Activated CD8-positive, alpha-beta memory T cell treated with anti-CD3 and anti-CD28 coated beads for 24 hours (primary cell): ENCODE measurements around the gene MSH4.
A peak's percentile ranks its signal among the peaks of the same experiment; 100 is the strongest.
"Not testable (repeated sequence)": the region's sequence is repeated elsewhere in the genome, so short reads cannot be mapped to it uniquely, and the experiment has no call there.

ENCODE experiments used
- DNase-seq: peaks from one replicate; pipeline ENCODE4 v3.0.0-alpha.2; 2020

MSH4 gene

DNA sequence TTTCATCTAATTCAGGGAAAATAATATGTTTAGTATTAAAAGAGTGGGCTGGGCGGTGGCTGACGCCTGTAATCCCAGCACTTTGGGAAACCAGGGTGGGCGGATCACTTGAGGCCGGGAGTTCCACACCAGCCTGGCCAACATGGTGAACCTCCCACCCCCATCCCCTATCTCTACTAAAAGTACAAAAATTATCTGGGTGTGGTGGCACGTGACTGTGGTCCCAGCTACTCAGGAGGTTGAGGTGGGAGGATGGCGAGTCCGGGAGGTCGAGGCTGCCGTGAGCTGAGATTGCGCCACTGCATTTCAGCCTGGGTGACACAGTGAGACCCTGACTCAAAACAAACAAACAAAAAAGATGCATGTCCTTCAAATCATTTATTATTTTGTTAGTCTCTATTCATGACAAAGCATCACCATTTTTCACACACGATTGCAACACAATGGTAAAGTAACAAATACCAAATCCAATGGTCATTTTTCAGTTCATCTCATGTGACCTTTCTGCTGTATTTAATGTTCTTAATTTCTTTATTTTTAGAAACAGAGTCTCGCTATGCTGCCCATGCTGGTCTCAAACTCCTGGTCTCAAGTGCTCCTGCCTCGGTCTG lies 1.0 kb downstream of the MSH4 start:
- peak; percentile 59 for DNase-seq

DNA sequence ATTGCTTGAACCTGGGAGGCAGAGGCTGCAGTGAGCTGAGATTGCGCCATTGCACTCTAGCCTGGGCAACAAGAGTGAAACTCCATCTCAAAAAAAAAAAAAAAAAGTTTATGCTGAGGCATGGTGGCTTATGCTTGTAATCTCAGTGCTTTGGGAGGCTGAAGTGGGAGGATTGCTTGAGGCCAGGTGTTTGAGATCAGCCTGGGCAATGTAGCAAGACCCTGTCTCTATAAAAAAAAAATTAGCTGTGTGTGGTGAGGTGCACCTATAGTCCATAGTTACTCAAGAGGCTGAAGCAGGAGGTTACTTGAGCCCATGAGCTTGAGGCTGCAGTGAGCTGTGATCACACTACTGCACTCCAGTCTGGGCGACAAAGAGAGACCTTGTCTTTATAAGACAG lies 4.8 kb downstream of the MSH4 start:
- DNase-seq, result not testable (repeated sequence)

DNA sequence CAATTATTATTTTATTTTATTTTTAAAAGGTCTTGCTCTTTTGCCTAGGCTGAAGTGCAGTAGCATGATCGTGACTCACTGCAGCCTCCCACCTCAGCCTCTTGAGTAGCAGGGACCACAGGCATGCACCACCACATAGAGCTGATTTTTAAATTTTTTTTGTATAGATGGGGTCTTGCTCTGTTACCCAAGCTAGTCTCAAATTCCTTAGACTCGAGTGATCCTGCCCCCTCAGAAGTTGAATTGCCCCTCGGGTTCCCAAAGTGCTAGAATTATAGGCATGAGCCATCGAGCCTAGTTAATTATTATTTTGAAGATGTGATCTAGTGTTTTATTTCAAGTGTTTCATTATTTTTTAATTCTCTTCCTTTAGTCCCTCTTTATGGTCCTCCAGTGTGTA lies 12.2 kb downstream of the MSH4 start:
- DNase-seq, result no peak

DNA sequence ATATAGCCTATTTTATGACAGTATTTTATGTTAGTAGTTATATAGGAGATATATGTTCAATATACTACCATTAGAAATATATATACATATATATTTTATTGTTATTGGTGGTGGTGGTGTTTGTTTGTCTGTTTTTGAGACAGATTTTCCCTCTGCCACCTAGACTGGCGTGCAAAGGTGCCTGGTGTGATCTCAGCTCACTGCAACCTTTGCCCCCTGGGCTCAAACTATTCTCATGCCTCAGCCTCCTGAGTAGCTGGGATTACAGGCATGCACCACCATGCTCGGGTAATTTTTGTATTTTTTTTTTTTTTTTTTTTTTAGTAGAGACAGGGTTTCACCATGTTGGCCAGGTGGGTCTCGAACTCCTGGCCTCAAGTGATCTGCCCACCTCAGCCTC lies 13.4 kb downstream of the MSH4 start:
- not testable (repeated sequence) for DNase-seq

DNA sequence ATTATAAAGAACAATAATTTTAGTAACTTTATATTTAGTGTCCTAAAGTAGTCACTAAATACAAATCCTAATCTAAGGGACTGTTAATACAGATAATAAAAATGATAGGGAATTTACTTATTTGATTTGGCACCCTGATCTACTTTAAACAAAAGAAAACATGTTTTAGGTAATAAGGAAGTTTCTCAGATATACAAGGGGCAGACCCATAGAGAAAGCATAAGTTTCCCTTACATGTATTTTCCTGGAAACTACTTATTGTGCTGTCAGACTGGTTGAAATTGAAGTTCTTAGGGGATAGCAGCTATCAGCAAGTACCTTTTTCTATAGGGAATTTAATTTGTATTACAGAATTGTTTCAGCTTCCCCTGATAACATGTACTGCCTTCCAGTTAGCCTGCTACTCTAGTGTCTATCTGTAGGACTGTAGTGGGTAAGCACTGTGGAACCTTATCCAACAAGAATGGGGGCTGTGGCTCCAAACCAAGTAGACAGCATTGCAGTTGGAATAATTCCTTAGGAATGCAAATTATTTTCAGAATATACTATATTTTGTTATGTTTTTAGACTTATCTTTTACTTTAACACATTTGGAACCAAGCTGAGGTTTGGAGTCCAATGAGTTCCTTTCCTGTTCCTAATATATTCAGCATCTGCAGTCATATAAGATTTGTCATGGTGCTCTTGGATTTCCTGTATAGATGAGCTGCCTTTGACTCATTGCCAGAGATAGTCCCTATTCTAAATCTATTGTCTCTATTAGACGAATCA lies 14.7 kb downstream of the MSH4 start:
- DNase-seq, result no peak

DNA sequence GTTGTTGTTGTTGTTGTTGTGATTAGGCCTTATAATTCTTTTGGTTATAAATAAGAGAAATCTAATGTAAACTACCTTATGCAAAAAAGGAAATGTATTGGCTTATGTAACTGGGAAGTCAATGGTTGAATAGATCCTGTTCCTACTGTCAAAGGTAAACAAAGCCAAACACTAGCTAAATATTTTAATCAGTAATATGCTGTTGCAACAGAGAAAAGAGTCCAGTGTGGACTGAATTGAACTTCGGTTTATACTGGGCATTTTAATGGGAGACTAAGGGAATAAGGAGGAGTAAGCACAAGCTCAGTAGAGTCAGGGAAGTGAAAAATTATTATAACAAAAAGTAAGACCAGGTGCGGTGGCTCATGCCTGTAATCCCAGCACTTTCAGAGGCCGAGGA lies 15.4 kb downstream of the MSH4 start:
- no peak for DNase-seq

DNA sequence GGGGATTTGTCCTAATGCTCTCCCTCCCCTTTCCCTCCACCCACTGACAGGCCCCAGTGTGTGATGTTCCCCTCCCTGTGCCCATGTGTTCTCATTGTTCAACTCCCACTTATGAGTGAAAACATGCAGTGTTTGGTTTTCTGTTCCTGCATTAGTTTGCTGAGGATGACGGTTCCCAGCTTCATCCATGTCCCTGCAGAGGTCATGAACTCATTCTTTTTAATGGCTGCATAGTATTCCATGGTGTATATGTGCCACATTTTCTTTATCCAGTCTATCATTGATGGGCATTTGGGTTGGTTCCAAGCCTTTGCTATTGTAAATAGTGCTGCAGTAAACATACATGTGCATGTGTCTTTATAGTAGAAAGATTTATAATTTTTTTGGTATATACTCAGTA lies 26.9 kb downstream of the MSH4 start:
- DNase-seq, result not testable (repeated sequence)

DNA sequence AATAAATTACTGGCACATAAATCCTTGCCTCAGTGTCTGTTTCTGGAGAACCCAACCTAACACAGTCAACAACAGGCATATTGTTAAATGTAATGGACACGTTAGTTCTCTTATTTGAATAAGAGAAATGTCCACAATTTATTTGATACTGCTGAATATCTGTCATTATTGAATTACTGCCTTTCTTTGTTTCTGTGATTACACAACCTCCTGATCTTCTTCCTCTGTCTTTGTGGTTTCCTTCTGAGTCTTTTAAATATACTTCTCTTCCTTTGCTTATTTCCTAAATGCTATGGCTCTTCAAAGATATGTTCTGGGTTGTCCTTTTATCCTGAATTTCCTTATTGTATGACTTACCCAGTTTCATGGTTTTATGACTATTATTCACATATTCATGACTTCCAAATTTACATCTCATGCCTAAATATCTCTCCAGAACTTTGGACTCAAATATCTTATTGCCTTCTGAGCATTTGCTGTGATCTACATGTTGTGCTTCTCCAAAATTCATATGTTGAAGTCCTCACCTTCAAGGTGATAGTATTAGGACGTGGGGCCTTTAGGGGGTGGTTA lies 39.9 kb downstream of the MSH4 start:
- DNase-seq, result no peak

DNA sequence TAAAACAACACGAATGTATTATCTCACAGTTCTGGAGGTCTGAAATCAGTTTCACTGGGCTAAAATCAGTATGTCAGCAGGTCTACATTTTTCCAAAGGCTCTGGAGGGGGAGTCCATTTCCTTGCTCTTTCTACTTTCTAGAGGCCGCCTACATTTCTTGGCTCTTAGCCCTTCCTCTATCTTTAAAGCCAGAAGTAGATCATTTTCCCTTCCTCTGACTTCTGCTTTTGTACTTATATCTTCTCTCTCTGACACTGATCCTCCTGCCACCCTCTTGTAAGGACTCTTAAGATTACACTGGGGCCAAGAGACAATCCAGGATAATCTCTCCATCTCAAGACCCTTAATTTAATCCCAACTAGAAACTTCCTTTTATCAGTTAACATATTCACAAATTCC lies 41.4 kb downstream of the MSH4 start:
- DNase-seq, result no peak

DNA sequence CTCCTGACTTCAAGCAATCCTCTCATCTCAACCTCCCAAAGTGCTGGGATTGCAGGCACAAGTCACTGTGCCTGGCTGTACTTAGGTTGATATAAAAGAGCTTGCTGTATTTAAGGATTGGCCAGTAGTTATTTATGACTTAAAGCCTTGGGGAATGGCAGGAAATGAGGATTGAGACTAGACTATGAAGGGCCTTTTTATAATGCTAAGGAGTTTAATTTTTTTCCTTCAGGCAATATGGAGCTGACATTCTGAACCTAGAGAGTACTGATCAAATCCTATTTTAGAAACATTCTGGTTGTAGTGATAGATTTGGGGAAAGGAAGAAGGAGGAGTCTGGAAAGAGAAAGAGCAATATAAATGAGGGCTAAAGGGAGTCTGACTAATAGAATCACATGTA lies 44.7 kb downstream of the MSH4 start:
- DNase-seq, result no peak

DNA sequence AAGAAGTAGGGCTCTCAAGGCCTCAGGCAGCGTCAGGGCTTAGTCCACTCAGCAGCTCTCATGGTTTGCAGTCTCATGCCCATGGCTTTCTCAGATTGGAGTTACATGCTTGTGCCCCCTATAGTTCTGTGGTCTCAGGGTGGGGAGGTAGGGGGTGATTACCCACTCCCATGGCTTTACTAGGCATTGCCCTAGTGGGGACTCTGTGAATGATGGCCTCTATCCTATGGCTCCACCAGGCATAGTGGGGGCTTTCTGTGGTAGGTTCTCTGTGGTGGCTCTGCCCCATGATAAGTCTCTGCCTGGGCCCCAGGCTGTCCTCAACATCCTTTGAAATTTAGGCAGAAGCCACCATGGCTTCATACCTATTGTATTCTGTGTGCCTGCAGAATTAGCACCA lies 48.9 kb downstream of the MSH4 start:
- DNase-seq, result no peak

DNA sequence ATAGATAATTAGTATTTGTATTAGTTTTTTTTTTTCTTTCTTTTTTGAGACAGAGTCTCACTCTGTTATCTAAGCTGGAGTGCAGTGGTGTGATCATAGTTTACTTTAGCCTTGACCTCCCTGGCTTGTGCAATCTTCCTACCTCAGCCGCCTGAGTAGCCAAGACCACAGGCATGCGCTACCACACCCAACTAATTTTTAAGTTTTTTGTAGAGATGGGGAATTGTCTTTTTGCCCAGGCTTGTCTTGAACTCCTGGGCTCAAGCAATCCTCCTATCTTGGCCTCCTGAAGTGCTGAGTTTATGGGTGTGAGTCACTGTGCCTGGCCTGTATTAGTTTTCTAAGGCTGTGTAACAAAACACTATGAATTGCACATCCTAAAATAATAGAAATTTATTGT lies 58.3 kb downstream of the MSH4 start:
- no peak for DNase-seq

DNA sequence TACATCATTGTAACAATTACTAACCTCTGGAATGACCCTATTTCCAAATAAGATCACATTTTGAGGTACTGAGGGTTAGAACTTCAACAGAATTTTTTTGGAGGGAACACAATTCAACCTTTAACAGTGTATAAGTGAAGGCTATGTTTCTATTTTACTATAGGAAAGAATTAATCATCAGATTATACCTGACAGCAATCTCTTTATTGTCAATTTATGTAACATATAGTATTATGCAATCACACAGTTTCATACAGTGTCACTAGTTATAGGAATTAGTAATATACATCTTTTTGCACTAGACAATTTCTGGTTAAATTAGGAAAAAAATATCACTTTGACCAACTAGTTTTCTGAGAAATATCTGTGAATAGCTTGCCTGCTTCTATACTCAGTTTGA lies 59.1 kb downstream of the MSH4 start:
- no peak for DNase-seq

DNA sequence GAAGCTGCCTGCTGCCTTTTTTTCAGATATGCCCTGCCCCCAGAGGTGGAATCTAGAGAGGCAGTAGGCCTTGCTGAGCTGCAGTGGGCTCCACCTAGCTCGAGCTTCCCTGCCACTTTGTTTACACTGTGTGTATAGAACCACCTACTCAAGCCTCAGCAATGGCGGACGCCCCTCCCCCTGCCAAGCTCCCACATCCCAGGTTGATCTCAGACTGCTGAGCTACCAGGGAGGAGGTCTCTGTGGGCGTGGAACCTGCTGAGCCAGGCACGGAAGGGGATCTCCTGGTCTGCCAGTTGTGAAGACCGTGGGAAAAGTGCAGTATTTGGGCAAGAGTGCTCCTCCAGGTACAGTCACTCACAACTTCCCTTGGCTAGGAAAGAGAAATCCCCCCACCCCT lies 65.1 kb downstream of the MSH4 start:
- no peak for DNase-seq

DNA sequence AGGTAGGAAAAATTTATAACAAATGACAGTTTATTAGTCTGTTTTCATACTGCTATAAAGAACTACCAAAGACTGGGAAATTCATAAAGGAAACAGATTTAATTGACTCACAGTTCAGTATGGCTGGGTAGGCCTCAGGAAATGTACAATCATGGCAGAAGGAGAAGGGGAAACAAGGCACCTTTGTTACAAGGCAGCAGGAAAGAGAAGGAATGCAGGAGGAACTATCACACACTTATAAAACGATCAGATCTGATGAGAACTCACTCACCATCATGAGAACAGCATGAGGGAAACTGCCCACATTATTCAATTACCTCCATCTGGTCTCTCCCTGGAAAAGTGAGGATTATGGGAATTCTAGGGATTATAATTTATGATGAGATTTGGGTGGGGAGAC lies 74.3 kb downstream of the MSH4 start:
- DNase-seq, result no peak

DNA sequence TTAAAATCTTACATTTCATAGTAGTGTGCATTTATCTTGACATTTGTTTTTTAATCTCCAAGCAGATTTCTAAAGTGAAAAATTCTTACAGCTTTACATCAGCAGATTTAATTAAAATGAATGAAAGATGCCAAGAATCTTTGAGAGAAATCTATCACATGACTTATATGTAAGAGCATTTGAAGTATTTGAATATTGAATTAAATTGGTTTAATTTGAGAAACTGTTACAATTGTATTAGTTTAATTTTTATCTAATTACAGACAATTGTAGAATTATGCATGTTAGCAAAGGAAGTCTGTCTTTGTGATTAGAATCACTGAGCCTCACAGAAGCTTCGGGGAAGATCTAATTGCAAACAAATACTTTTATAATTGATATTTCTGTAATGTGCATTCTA lies 83.3 kb downstream of the MSH4 start:
- DNase-seq, result no peak

DNA sequence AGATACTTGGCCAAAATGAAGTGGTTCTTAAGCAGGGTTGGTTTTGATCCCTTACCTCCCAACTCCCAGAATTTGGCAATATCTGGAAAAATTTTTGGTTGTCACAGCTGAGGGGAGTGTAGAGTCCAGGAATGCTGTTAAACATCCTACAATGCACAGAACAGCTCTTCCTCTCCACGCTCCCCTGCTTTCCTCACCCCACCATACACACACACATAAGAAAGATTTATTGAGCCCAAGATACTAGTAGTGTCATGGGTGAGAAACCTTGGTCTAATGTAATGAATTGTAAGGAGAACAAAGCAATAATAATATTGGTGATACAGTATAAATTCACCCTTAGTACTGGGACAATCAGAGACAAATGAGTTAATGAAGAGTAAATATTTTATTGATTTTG lies 87.8 kb downstream of the MSH4 start:
- no peak for DNase-seq

DNA sequence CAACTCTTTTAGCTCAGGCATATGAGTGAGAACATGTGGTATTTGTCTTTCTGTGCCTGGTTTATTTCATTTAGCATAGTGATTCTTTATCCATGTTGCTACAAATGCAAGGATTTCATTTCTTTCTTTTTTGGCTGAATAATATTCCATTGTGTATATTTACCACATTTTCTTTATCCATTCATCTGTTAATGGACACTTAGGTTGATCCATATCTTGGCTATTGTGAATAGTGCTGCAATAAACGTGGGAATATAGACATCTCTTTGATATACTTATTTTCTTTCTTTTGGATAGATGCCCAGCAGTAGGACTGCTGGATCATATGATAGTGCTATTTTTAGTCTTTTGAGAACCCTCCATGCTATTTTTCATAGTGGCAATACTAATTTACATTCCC lies 104.7 kb downstream of the MSH4 start:
- DNase-seq, result no peak

DNA sequence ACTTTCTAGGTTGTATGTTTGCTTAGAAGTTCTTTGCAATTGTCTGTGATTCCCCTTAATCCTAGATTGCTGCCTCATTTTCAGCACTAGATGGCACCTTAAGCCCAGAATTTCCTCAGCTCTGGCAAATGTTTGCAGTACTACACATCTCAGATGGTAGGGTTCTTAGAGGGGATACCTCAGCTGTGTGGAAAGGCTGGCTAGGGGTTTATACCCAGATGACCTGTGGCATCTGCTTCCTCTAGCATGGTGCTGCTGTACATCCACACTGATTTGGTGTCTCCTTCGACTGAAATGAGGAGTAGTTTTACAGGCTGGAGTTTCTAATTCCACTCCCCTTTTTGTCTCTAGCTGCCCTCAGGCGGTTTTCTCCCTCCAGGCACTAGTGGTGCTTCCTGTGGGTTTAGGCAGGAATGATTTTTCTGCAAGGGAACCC lies 112.1 kb downstream of the MSH4 start:
- DNase-seq, result no peak

DNA sequence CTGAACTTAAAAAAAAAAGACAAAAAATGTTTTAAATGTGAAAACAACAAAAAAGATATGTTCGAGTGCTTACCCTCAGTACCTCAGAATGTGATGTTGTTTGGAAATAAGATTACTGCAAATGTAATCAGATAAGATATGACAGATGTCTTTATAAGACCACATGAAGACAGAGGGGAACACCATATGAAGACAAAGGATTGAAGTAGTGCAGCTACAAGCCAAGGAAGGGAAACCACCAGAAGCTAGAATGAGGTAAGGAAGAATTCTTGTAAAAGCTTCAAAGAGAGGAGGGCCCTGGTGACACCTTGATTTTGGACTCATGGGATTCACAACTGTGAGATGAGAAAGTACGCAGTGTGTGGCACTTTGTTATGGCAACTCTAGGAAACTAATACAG lies 120.2 kb downstream of the MSH4 start:
- no peak for DNase-seq

DNA sequence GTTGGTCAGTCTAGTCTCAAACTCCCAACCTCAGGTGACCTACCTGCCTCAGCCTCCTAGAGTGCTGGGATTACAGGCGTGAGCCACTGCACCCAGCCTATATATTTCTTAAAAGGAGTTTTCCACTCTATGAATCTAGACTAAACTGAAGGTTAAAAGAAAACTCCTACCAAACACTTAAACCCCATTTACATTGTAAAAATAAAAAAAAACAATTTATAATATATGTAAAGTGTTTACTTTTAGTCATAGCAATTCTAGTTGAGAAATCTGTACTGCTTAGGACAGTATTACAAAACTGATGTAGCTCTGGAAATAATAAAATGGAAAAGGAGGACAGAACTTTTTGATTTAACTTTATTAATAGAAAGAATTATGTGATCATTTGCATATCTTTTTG lies 126.0 kb downstream of the MSH4 start:
- DNase-seq, result no peak

DNA sequence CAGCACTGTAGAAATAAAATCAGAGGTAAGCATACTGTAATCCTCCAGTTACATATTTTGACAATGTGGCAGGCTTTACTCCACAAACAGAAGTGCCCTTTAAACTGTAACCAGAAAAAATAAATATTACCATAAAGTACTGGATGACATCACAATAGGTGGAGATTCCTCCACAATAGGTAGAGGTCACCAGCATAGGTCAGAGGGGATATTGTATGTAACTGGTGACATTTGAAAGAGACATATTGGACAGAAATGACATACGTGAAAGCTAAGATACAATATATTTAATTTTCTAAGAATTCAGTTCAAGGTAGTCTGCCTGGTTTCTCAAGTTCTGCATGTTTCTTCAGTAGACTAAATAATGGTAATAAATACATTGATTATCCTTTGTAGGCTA lies 135.6 kb downstream of the MSH4 start, which contains the start of gene ASB17:
ASB17 (minus strand) TSS at position 101 of the 400 bp plus-strand sequence. CDS start 113 bp downstream, outside the sequence.
- no peak for DNase-seq

DNA sequence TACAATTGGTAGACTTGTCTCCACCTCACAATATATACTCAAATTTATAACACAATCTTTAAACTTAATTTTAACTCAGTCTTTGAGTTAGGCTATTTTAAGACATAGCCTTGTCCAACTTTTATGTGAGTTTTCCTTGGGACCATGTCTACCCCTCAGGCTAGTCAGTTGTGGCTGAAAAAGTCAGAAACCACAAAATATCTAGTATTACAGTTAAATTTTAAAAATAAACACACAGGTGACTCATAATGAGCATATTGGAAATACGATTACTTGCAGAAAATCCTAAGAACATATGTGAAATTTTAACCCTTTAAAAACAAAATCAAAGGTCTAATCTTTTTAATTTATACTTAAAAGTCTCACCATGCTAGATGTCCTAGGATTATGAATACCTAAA lies 140.4 kb downstream of the MSH4 start:
- no peak for DNase-seq

DNA sequence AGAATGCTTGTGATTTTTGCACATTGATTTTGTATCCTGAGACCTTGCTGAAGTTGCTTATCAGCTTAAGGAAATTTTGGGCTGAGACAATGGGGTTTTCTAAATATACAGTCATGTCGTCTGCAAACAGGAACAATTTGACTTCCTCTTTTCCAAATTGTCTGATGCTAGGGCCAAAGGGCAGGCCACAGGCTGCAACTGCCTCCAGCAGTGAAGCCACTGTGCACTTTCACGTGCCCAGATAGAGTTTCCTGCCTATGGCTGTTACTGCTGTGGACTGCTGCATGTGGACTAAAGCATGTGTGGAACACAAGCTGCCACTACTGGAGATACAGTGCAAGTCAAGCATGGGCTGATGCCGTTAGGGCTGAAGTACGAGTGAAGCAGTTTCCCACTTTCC lies 146.4 kb downstream of the MSH4 start:
- DNase-seq, result not testable (repeated sequence)

DNA sequence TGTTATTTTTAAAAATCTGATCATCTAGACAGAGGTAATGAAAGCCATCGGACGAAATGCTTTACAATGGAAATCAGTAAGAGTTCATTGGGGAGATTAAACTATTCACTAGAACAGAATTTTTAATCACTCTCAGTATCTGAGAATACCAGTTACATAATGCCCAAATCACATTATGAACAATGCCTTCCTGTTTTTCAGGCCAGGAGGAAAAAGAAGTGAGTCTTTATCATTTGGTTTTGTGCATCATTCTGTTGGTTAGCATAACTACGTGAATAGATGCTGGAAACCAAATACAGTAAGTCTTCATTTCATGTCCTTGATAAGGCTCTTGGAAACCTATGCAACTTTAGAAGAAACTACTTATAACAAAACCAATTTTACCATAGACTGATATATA lies 153.5 kb downstream of the MSH4 start:
- DNase-seq, result no peak
